HG03060 (cell line): ENCODE data around the gene PLA2R1.

ENCODE experiments used
- ATAC-seq: cut with Tn5 transposase; IDR thresholded peaks from one replicate; pipeline ENCODE4 v1.9.1; 2021; ENCODE audit warnings: low read depth, moderate number of reproducible peaks; ENCODE audit not compliant: unreplicated experiment

The PLA2R1 gene

DNA sequence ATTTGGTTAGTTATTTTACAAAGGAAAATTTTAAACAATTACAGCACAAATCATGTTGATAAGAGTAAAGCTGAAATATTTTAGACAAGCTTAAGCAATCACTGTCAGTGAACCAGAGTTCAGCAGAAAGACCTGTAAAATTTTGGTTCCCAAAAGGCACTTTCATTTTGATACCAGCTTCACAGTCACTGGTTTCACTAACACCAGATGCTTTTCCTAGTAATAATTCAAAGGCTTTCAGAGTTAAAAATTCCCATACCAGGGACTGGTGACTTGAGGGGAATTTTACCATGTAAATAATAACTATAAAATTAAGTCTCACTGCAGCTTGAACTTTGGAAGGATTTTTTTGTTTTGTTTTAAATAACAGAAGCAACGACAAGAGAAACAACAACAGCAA lies 162.1 kb downstream of the PLA2R1 start:
- ATAC-seq: no peak

DNA sequence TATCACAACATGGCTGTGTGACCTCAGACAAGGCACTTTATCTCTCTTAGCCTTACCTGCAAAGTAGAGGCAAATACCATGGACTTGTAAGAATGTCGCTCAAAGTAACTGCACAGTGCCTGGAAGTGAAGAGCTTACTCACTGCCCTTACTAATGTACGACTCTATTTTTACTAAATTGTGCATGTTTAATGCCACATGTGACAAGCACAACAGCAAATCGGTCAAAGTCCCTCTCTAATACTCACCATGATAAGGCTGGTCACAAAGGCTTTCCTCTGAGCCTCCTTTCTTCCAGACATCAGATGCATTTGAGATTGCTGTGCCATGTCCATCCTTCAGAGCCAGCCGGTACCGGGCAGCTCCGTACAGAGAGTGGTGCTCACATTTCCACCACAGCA lies 164.0 kb downstream of the PLA2R1 start:
- ATAC-seq: no peak

DNA sequence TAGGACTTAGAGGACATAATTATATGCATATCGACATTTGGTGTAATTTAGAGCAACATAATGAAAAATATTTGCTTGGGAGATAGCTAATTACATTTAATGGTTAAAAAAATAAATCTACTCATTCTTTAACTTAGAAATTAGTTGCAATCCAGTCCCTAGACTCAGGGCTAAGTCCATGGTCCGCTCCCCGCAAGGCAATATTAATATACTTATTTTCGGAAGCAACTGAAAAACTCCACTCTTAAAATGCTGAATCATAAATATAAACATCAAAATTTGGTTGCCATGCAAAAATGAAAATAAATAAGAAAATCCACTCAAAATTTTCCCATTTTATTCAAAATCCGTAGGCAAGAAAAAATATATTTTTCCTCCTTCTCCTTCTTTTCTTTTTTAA lies 164.7 kb downstream of the PLA2R1 start:
- ATAC-seq: no peak

DNA sequence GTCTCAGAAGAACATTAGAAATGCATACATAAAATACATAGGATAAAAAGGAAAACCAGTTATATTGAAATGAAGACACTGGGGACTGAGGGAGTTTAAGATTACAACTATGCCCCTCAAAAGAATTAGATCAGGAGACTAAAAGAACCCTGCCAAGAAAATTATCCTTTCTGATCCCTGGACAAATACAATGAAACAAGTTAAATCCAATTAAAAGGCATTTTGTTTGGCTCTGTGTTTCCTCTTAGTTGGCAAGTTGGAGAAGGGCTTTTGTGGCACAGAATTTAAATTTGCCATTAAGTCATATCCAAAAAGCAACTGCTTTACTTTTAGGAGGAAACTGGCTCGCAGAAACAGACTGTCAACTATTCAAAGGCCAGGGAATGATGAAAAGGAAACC lies 165.3 kb downstream of the PLA2R1 start:
- no peak for ATAC-seq

DNA sequence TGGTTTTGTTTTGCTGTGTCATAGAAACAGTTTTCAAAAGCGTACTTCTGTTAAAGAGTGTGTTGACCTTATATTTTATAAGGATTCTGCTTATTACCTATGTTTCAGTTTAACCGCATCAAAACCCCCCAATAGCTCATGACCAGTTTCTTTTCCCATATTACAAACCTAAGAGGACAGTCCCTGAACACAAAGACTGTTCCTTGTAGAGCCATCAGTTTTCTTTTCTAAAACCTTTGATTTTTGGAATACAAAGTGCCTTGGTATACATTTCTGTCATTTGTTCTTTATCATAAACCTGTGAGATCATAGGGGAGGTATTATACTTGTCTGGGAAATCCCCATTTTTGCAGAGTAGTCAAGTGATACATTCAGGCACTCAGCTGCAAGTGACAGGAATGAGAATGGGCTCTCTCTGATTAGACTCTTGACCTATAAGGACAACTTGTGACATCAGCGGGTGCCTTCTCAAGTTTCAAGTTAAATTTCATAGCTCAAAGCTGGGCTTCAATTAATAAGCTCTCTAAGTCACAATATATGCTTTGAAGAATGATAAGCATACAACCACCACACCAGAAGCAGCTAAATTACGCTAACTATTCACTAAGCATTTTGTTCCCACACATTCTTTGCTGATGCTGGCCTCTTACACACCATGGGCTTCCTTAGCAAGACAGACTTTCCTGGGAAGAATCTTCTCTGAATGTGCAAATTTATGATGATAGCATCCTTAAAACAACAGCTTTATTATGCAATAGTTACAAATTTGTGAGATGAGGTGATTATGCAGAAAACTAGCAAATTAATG lies 167.0 kb downstream of the PLA2R1 start:
- ATAC-seq: peak; percentile 43

DNA sequence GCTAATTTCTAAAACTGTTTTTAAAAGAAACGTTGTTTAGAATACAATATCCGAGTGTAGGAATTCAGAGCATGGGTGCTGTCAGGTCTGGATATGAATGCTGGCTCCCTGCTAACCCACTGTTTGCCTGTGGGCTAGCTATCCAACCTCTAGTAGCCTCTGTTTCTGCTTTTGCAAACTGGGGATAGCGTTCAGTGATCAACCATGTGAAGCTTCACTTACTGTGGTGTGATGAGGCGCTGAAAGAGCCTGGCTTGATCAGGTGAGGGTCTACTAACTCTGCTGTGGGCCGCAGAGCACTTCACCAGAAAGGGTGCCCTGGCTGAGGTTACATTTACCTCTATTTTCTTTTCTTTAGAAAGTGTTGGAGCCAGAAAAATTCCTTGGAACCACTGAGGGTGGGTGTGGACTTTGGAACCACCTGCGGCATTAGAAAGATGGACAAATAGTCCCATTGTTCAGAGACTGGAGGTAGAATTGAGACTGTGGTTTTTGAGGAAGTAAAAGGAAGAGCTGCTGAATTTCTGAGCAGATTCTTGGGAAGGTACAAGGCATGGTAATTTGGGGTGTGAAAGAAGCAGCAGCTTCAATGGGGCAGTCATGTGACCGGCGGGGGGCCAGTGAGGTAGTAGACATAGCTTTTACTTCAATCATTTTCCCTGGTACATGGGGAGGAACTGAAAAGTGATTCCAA lies 168.1 kb downstream of the PLA2R1 start:
- ATAC-seq: no peak

DNA sequence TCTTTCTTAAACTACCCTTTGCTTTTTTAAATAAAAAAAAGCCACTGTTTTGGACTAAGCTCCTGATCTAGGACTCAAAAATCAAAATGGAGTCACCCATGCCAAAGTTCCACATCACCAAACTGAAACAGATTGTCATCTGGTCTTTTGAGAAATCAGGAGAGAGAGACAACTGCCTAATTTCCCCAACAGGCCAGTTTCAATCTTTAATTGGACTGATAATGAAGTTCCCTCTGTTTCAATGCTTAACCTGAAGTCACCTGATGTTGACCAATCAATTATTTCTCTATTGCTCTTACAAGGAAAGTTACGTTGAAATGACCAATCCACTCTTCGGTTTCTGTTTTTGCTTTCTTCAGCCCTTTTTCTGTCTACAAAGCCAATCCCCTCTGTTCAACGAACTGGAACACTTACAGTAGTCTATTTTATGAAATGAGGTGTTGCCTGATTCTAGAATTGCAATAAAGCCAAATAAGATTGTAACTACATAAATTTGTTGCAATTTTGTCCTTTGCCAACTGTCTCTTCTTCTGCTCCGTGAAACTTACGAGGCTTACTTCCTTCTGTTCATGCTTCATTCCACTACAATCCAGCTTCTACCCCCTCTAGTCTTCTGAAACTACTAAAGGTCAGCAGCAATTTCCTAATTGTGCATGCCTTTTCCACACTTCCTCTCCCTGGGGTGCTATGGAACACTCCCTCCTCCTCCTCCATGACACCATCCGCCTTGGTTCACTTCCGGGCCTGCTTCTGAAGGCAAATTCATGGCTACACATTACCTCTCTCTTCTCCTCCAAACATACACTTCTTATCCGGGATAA lies 169.2 kb downstream of the PLA2R1 start:
- ATAC-seq: no peak

DNA sequence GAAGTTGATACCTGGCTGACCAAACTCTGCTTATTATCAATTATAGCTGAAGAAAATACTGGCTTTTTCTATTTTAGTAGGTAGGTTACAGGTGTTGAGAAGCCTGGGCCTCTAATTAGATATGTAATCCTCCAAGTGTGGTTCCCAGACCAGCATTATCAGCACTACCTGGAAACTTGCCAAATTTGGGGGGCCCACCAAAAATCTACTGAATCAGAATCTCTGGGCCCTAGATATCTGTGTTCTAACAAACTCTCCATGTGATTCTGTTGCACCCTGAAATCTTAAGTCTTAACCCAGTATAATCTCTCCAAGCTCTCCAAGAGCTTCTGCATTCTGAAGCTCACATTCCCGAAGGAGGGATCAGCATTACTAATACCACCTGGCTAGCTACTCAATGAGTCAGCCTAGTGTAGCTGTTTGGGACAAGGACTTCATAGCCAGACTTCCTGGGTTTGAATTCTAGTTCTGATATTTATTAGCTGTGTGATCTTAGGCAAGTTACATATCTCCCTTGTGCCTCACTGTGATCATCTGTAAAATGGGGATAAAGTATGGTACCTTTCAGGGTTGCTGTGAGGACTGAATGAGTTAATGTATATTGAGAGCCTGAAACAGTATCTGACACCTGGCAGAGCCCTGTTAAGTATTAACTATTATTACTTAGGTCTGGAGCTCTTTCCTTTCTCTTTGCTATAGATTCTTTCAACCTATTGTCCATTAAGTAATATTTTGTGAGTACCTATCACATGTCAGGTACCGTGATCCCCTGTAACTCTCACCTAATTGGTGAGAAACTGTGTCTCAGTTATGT lies 170.3 kb downstream of the PLA2R1 start:
- no peak for ATAC-seq

DNA sequence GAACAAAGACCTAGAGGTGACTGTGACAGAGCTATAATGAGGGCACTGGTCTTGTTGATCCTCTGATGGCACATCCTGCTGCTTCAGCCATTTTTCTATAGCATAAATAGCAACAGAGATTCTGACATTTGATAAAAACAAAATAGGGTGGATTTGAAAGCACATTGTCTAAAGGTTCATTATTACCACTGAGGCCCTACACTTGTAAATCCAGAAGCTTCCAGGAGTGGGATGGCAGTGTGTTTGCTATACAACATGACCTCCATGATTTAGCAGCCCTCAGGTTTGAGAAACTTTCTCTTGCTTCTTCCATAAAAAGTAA lies 171.2 kb downstream of the PLA2R1 start:
- no peak for ATAC-seq

DNA sequence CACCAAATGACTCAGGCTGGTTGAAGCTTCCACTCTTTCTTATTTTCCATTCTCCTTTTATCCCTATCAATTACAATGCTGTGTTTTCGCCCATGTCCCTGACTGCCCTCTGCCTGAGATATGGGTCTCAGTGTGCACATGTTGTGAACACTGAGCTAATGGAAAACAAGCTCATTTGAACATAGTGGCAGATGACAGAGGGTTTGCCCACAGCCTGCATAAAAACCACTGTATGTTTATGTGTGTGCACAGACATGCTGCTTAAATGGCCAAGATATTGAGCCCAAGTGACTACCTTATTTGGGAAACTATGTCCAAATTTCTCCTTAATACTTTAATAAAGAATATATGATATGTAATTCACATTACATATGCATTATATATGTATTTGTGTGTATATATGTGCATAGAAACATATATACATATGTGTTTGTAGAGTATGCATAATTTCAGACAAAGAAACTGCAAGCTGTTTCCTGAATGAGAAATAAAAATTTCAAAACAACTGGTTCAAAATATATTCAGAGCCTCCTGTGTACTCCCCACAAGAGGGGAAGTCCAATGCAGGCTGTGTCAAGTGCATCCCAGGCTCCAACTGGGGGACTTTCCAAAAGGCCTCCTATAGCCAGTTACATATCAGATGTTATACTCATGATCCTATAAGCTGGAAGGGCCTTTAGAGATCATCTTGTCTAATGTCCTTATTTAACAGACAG lies 171.7 kb downstream of the PLA2R1 start:
- no peak for ATAC-seq

DNA sequence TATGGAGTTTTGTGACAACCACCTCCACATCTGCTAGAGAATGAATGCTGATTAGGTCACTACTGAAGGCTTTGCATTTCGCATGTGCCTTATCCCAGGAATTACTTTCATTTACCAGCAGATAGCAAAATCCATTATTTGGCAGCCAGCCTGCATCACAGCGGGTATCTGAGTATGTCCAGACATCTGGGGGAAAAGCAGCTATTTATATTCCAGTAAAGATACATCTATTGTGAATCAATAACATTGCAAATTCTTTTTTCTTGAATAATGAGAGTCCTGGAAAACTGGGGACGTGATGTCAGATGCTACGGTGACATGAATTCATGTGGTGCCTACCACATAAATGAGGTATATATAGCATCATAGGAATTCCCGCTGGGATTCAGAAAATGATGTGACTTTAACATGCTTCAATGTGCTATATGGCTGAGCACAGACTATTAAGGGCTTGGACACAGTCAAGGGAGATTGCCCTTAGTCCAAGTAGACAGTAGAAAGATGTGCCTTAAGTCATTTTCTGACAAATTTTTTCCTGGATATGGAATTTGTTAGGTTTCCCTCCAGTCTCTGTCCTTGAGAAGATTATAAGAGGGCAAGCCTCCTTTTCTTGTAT lies 180.2 kb downstream of the PLA2R1 start:
- no peak for ATAC-seq
